ENCODE results near the gene CALML5. TPM values are rescaled to one million over a fixed set of nuclear protein-coding genes. Genes with fewer than 3 reads are reported as not detected.

CALML5 gene
- total RNA-seq, 1 experiment from 2014 or later: not detected

- intact Hi-C loops (cut with micrococcal nuclease): no loop called here
- no peaks in the 10 kb centered on the region for H3K9me3 Mint-ChIP-seq (ENCODE audit: unreplicated experiment)
Observed at GRCh38 chr10:5502061-5502521, 2.7 kb upstream of the CALML5 start.

GRCh38 chr10:5500910-5501309 is 1.5 kb upstream of the CALML5 start:
- DNase-seq (ENCODE audit: unreplicated experiment): no peak
- Mint-ChIP-seq H3K36me3 (ENCODE audit: insufficient read depth, unreplicated experiment) (no peaks in the 10 kb centered on the region), H3K4me3 (ENCODE audit: unreplicated experiment) (no peak overlapping the region), H3K27me3 (ENCODE audit: insufficient read depth, unreplicated experiment) (no peaks in the 10 kb centered on the region), H3K27ac (ENCODE audit: low read depth, unreplicated experiment) (no peak overlapping the region), H3K9me3 (ENCODE audit: unreplicated experiment) (no peaks in the 10 kb centered on the region), H3K4me1 (ENCODE audit: insufficient read depth, unreplicated experiment) (no peaks in the 10 kb centered on the region)
- TF ChIP-seq CTCF (IDR thresholded peaks at IDR 0.05; ENCODE audit: unreplicated experiment): no peak
- intact Hi-C loops (cut with micrococcal nuclease): no loop called here
- no TSS peak for BruUV-seq (replicated peaks)
- ChIA-PET POLR2A (interaction anchor here (0.8 to 1.5 kb wide), 3 partner anchors 10 to 38 kb away, joined by 3 to 5 read pairs (median 3); no protein-coding TSS in a partner anchor), CTCF (interaction anchor here (1.0 kb wide), 1 partner anchor 128 kb away, joined by 3 read pairs; no protein-coding TSS in a partner anchor)

More at GRCh38 chr10:5502061-5502521, 2.7 kb upstream of the CALML5 start:
- DNase-seq (ENCODE audit: unreplicated experiment): no peak
- Mint-ChIP-seq H3K27ac (ENCODE audit: low read depth, unreplicated experiment) (no peak overlapping the region), H3K36me3 (ENCODE audit: insufficient read depth, unreplicated experiment) (no peaks in the 10 kb centered on the region), H3K4me1 (ENCODE audit: insufficient read depth, unreplicated experiment) (peaks cover 3% of the 10 kb centered on the region), H3K4me3 (ENCODE audit: unreplicated experiment) (no peak overlapping the region), H3K27me3 (ENCODE audit: insufficient read depth, unreplicated experiment) (no peaks in the 10 kb centered on the region)
- CTCF ChIA-PET: interaction anchor here (0.8 to 1.3 kb wide), 2 partner anchors 47 to 653 kb away, joined by 3 read pairs; no protein-coding TSS in a partner anchor
- TF ChIP-seq CTCF (IDR thresholded peaks at IDR 0.05; ENCODE audit: unreplicated experiment): no peak
- POLR2A ChIA-PET: interaction anchor here (0.9 to 1.5 kb wide), 3 partner anchors 11 to 37 kb away, joined by 3 to 5 read pairs (median 3); partner anchors contain the start of gene CALML3
- no TSS peak for BruUV-seq (replicated peaks)

- intact Hi-C loops (cut with micrococcal nuclease): no loop called here
- no peak overlapping the region for H3K4me3 Mint-ChIP-seq (ENCODE audit: unreplicated experiment)
- CTCF ChIA-PET: interaction anchor here (0.8 to 1.6 kb wide), 3 partner anchors 11 to 129 kb away, joined by 3 to 6 read pairs (median 6); no protein-coding TSS in a partner anchor
- H3K36me3 Mint-ChIP-seq (ENCODE audit: insufficient read depth, unreplicated experiment): no peaks in the 10 kb centered on the region
- no peaks in the 10 kb centered on the region for H3K9me3 Mint-ChIP-seq (ENCODE audit: unreplicated experiment)
- H3K4me1 Mint-ChIP-seq (ENCODE audit: insufficient read depth, unreplicated experiment): no peaks in the 10 kb centered on the region
- no peak for DNase-seq (ENCODE audit: unreplicated experiment)
- POLR2A ChIA-PET: interaction anchor here (1.2 kb wide), 1 partner anchor 123 kb away, joined by 3 read pairs; no protein-coding TSS in a partner anchor
- BruUV-seq (replicated peaks): no TSS peak
- H3K27ac Mint-ChIP-seq (ENCODE audit: low read depth, unreplicated experiment): no peak overlapping the region
- no peak for TF ChIP-seq CTCF (IDR thresholded peaks at IDR 0.05; ENCODE audit: unreplicated experiment)
- no peaks in the 10 kb centered on the region for H3K27me3 Mint-ChIP-seq (ENCODE audit: insufficient read depth, unreplicated experiment)
Observed at GRCh38 chr10:5500162-5500670, 846 bp upstream of the CALML5 start.

- H3K27me3 Mint-ChIP-seq (ENCODE audit: insufficient read depth, unreplicated experiment): no peaks in the 10 kb centered on the region
- BruUV-seq (replicated peaks): no TSS peak
Observed at GRCh38 chr10:5498791-5499492, 428 bp downstream of the CALML5 start.

More at GRCh38 chr10:5498791-5499492, 428 bp downstream of the CALML5 start:
- H3K27ac Mint-ChIP-seq (ENCODE audit: low read depth, unreplicated experiment): no peak overlapping the region
- H3K36me3 Mint-ChIP-seq (ENCODE audit: insufficient read depth, unreplicated experiment): no peaks in the 10 kb centered on the region
- TF ChIP-seq CTCF (IDR thresholded peaks at IDR 0.05; ENCODE audit: unreplicated experiment): no peak
- H3K4me1 Mint-ChIP-seq (ENCODE audit: insufficient read depth, unreplicated experiment): no peaks in the 10 kb centered on the region
- DNase-seq (ENCODE audit: unreplicated experiment): no peak
- POLR2A ChIA-PET: interaction anchor here (0.6 kb wide), 1 partner anchor 12 kb away, joined by 3 read pairs; no protein-coding TSS in a partner anchor
- intact Hi-C loops (cut with micrococcal nuclease): no loop called here
- CTCF ChIA-PET: interaction anchor here (1.6 kb wide), 1 partner anchor 12 kb away, joined by 6 read pairs; no protein-coding TSS in a partner anchor
- no peak overlapping the region for H3K4me3 Mint-ChIP-seq (ENCODE audit: unreplicated experiment)
- H3K9me3 Mint-ChIP-seq (ENCODE audit: unreplicated experiment): no peaks in the 10 kb centered on the region

Measured in MCF 10A (cell line).